Measurements from ENCODE around the gene ALX4.

The ALX4 gene

GRCh38 chr11:44279483-44279882 lies 30.5 kb downstream of the ALX4 start:
- no peak overlapping the region for H3K4me3 ChIP-seq (ENCODE audit: low read depth, low read length)
- DNase-seq (ENCODE audit: low read depth), result no peak
- TF ChIP-seq CTCF (IDR thresholded peaks at IDR 0.05; ENCODE audit: control insufficient read depth, extremely low read depth, insufficient read depth), result no peak

GRCh38 chr11:44277196-44278090 lies 32.5 kb downstream of the ALX4 start:
- TF ChIP-seq CTCF (IDR thresholded peaks at IDR 0.05; ENCODE audit: control insufficient read depth, extremely low read depth, insufficient read depth), result no peak
- no peak overlapping the region for H3K4me3 ChIP-seq (ENCODE audit: low read depth, low read length)
- no peak for DNase-seq (ENCODE audit: low read depth)

- H3K4me3 ChIP-seq (ENCODE audit: low read depth, low read length), result no peak overlapping the region
- no peak for DNase-seq (ENCODE audit: low read depth)
- no peak for TF ChIP-seq CTCF (IDR thresholded peaks at IDR 0.05; ENCODE audit: control insufficient read depth, extremely low read depth, insufficient read depth)
Observed at GRCh38 chr11:44275961-44276550, 33.9 kb downstream of the ALX4 start.

GRCh38 chr11:44275241-44275640 lies 34.7 kb downstream of the ALX4 start:
- no peak for DNase-seq (ENCODE audit: low read depth)
- TF ChIP-seq CTCF (IDR thresholded peaks at IDR 0.05; ENCODE audit: control insufficient read depth, extremely low read depth, insufficient read depth), result no peak
- no peak overlapping the region for H3K4me3 ChIP-seq (ENCODE audit: low read depth, low read length)

- TF ChIP-seq CTCF (IDR thresholded peaks at IDR 0.05; ENCODE audit: control insufficient read depth, extremely low read depth, insufficient read depth), result no peak
- DNase-seq (ENCODE audit: low read depth), result no peak
- no peak overlapping the region for H3K4me3 ChIP-seq (ENCODE audit: low read depth, low read length)
Observed at GRCh38 chr11:44274404-44274803, 35.5 kb downstream of the ALX4 start.

- H3K4me3 ChIP-seq (ENCODE audit: low read depth, low read length), result no peak overlapping the region
- TF ChIP-seq CTCF (IDR thresholded peaks at IDR 0.05; ENCODE audit: control insufficient read depth, extremely low read depth, insufficient read depth), result no peak
- DNase-seq (ENCODE audit: low read depth), result no peak
Observed at GRCh38 chr11:44271286-44271685, 38.7 kb downstream of the ALX4 start.
